ENCODE data around the gene RPS27L. TPM values are rescaled to one million over a fixed set of nuclear protein-coding genes. Genes with fewer than 3 reads are reported as not detected.

Gene RPS27L
- polyA plus RNA-seq, result 100 to 1,000 TPM; 146 to 612 (median 367) TPM
- long read RNA-seq, donor 1, result 0 reads
- long read RNA-seq, donor 2, full-length matches to known transcripts, result 168 of 173 reads
- long read RNA-seq, donor 2, partial matches to known transcripts, result 5 of 173 reads
- long read RNA-seq, donor 2, other reads (novel, unspliced or antisense), result 0 of 173 reads
- long read RNA-seq, donor 3, full-length matches to known transcripts, result 359 of 359 reads
- long read RNA-seq, donor 3, partial matches to known transcripts, result 0 of 359 reads
- long read RNA-seq, donor 3, other reads (novel, unspliced or antisense), result 0 of 359 reads
- long read RNA-seq, donor 4, full-length matches to known transcripts, result 12 of 12 reads
- long read RNA-seq, donor 4, partial matches to known transcripts, result 0 of 12 reads
- long read RNA-seq, donor 4, other reads (novel, unspliced or antisense), result 0 of 12 reads
- long read RNA-seq, donor 5, full-length matches to known transcripts, result 101 of 110 reads
- long read RNA-seq, donor 5, partial matches to known transcripts, result 9 of 110 reads
- long read RNA-seq, donor 5, other reads (novel, unspliced or antisense), result 0 of 110 reads
- long read RNA-seq, donor 6, full-length matches to known transcripts, result 235 of 265 reads
- long read RNA-seq, donor 6, partial matches to known transcripts, result 30 of 265 reads
- long read RNA-seq, donor 6, other reads (novel, unspliced or antisense), result 0 of 265 reads
- long read RNA-seq, donor 7, full-length matches to known transcripts, result 363 of 433 reads
- long read RNA-seq, donor 7, partial matches to known transcripts, result 70 of 433 reads
- long read RNA-seq, donor 7, other reads (novel, unspliced or antisense), result 0 of 433 reads
- long read RNA-seq, donor 8, full-length matches to known transcripts, result 20 of 20 reads
- long read RNA-seq, donor 8, partial matches to known transcripts, result 0 of 20 reads
- long read RNA-seq, donor 8, other reads (novel, unspliced or antisense), result 0 of 20 reads
- long read RNA-seq, donor 9, full-length matches to known transcripts, result 80 of 85 reads
- long read RNA-seq, donor 9, partial matches to known transcripts, result 5 of 85 reads
- long read RNA-seq, donor 9, other reads (novel, unspliced or antisense), result 0 of 85 reads
- long read RNA-seq, donor 10, full-length matches to known transcripts, result 312 of 312 reads
- long read RNA-seq, donor 10, partial matches to known transcripts, result 0 of 312 reads
- long read RNA-seq, donor 10, other reads (novel, unspliced or antisense), result 0 of 312 reads

DNA sequence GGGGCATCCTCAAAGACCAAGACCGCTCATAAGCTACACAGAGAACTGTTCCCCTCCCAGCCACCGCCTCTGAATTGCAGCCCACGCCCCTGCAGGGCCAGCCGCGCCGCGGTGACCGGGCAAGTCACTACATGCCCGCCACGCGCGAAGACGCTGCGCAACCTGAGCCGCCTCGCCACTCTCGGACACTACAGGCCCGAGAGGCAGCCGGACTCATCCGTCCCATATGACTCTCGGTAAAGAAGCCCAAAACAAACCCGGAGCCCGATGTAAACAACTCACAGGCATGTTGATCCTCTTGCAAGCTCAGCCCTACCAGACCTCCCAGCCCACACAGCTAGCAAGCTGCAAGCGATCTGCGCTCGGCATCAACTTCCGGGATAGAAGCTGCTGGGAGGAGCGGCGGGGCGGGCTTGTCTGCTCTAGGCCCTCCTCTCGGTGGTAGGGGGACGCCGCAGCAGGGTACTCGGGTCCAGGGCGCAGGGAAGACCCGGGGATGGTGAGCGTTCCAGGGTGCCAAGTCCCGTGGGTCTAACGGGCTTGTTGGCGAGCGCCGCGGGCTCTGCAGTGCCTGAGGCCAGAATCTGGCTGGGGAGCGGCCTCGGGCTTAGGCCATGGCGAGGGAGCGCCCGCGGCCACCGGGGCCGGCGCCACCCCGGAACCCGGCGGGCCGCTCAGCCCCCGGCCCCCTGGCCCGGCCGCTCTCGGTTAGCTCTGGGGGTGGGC is at the start of gene RPS27L:
RPS27L (minus strand) TSS at position 360 of the 726 bp plus-strand sequence; CDS start at position 288, 72 bp downstream.
- DNase-seq (peak; percentile 92 to 96), FAIRE-seq (no peak)
- 0 to 1% (median 0%) methylated on average over 44 to 60 of the region's 60 CpGs for WGBS, 3 donors
- Histone ChIP-seq H3K36me3 (ENCODE audit: control insufficient read depth in 3 of 3, insufficient read depth in 2 of 3, low read depth in 1 of 3, low read length in 3 of 3) (peaks cover 3 to 10% (median 7%) of the 10 kb centered on the region in 3 donors), H3K9me3 (ENCODE audit: control insufficient read depth in 2 of 2, insufficient read depth in 1 of 2, low read depth in 1 of 2, low read length in 1 of 2) (no peaks in the 10 kb centered on the region), H3K27me3 (ENCODE audit: control insufficient read depth in 3 of 3, insufficient read depth in 3 of 3, low read length in 3 of 3) (no peaks in the 10 kb centered on the region), H3K4me1 (ENCODE audit: control insufficient read depth in 3 of 3, insufficient read depth in 2 of 3, low read depth in 1 of 3, low read length in 2 of 3) (peaks cover 0 to 2% (median 0%) of the 10 kb centered on the region in 3 donors), H3K4me3 (ENCODE audit: low read depth in 1 of 3, low read length in 3 of 3) (peak within 1 kb of the TSS; percentile 75 to 95 (median 94)), H3K27ac (ENCODE audit: low read depth in 1 of 3, low read length in 2 of 3) (peak within 1 kb of the TSS; percentile 92 to 99 (median 97))

DNA sequence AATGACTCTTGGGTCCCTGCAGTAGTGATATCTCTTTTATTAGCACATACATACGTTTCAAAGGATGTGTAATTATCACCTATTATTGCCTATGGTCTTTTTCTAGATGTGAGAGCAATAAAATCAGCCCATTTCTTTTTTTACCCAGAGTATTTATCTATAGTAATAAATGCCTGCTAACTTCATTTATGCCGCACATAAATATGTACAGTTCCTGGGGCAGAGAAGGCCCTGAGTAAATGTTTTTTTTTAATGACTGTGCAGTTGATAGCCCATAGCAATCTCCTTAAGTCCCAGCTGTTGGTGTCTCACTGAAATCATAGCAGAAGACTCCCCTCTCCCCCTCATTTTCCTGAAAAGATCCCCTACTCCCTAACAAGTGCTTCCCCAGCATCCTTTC is 48.8 kb upstream of the RPS27L start:
- Histone ChIP-seq H3K9me3 (ENCODE audit: control insufficient read depth in 2 of 2, insufficient read depth in 1 of 2, low read depth in 1 of 2, low read length in 1 of 2) (no peaks in the 10 kb centered on the region), H3K27me3 (ENCODE audit: control insufficient read depth in 3 of 3, insufficient read depth in 3 of 3, low read length in 3 of 3) (no peaks in the 10 kb centered on the region), H3K4me3 (ENCODE audit: low read depth in 1 of 3, low read length in 3 of 3) (no peak overlapping the region), H3K36me3 (ENCODE audit: control insufficient read depth in 3 of 3, insufficient read depth in 2 of 3, low read depth in 1 of 3, low read length in 3 of 3) (peaks cover 0 to 2% (median 0%) of the 10 kb centered on the region in 3 donors), H3K27ac (ENCODE audit: low read depth in 1 of 3, low read length in 2 of 3) (no peak overlapping the region), H3K4me1 (ENCODE audit: control insufficient read depth in 3 of 3, insufficient read depth in 2 of 3, low read depth in 1 of 3, low read length in 2 of 3) (peaks cover 4 to 30% (median 13%) of the 10 kb centered on the region in 3 donors)
- FAIRE-seq (no peak), DNase-seq (no peak)
- 30 to 72% (median 63%) methylated on average over 2 of the region's 2 CpGs for WGBS, 3 donors

DNA sequence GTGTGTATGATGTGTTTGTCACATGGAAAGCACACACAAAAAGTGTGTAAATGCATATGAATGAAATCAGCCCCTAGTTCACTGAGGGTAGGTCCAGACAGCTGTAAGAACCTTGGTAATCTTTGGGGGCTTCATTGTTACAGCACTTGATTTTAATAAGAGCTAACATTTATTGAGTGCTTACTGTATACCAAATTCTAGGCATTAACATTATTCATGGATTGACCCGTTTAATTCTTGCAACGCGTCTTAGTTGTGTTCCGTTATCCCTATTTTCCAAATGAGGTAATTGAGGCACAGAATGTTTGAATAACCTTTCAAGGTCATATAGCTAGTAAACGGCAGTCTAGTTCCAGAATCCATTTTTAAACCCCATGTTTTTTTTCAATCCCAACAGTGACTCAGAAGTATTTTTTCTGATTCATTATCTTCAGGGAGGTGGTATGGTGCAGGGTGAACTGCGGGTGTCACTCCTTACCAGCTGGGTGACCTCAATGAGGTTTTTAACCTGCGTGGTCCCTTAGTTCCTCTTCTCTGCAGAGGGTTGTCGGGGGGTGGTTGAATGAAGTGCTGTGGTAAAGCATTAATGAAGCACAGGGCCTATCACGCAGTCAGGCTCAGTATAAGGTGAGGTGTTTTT is 46.3 kb upstream of the RPS27L start:
- 68 to 85% (median 82%) methylated on average over 9 of the region's 9 CpGs for WGBS, 3 donors
- no peak overlapping the region for H3K27ac ChIP-seq (ENCODE audit: low read depth in 1 of 3, low read length in 2 of 3)
- H3K36me3 ChIP-seq (ENCODE audit: control insufficient read depth in 3 of 3, insufficient read depth in 2 of 3, low read depth in 1 of 3, low read length in 3 of 3), result peaks cover 0 to 3% (median 2%) of the 10 kb centered on the region in 3 donors
- H3K9me3 ChIP-seq (ENCODE audit: control insufficient read depth in 2 of 2, insufficient read depth in 1 of 2, low read depth in 1 of 2, low read length in 1 of 2), result no peaks in the 10 kb centered on the region
- H3K4me3 ChIP-seq (ENCODE audit: low read depth in 1 of 3, low read length in 3 of 3), result no peak overlapping the region
- DNase-seq (no peak), FAIRE-seq (no peak)
- peaks cover 4 to 21% (median 11%) of the 10 kb centered on the region in 3 donors for H3K4me1 ChIP-seq (ENCODE audit: control insufficient read depth in 3 of 3, insufficient read depth in 2 of 3, low read depth in 1 of 3, low read length in 2 of 3)
- H3K27me3 ChIP-seq (ENCODE audit: control insufficient read depth in 3 of 3, insufficient read depth in 3 of 3, low read length in 3 of 3), result no peaks in the 10 kb centered on the region

DNA sequence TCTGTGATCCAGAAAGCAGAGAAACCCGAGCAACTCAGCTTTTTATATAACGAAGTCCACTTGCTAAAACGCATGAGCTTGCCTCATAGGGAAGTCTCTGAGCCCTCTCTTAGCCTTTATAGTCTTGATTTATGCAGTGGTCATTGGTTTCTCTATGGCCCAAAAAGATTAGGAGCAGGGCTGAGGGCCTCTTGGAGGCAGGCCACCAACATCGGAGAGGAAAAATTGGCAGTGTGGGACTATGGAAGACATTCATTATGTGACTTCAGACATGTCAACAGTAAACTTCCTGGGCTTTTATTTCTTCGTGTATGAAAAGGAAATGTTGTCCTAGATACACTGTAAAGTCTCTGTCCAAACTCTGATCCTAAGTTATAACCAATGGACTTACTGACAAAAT is 45.6 kb upstream of the RPS27L start:
- H3K4me1 ChIP-seq (ENCODE audit: control insufficient read depth in 3 of 3, insufficient read depth in 2 of 3, low read depth in 1 of 3, low read length in 2 of 3), result peaks cover 4 to 24% (median 12%) of the 10 kb centered on the region in 3 donors
- H3K4me3 ChIP-seq (ENCODE audit: low read depth in 1 of 3, low read length in 3 of 3), result no peak overlapping the region
- H3K9me3 ChIP-seq (ENCODE audit: control insufficient read depth in 2 of 2, insufficient read depth in 1 of 2, low read depth in 1 of 2, low read length in 1 of 2), result no peaks in the 10 kb centered on the region
- peak overlapping the region in 1 of 3 donors; percentile 63 for H3K27ac ChIP-seq (ENCODE audit: low read depth in 1 of 3, low read length in 2 of 3)
- DNase-seq (no peak), FAIRE-seq (no peak)
- H3K36me3 ChIP-seq (ENCODE audit: control insufficient read depth in 3 of 3, insufficient read depth in 2 of 3, low read depth in 1 of 3, low read length in 3 of 3), result peaks cover 0 to 3% (median 2%) of the 10 kb centered on the region in 3 donors
- 51 to 72% (median 62%) methylated on average over 5 of the region's 5 CpGs for WGBS, 3 donors
- H3K27me3 ChIP-seq (ENCODE audit: control insufficient read depth in 3 of 3, insufficient read depth in 3 of 3, low read length in 3 of 3), result no peaks in the 10 kb centered on the region

DNA sequence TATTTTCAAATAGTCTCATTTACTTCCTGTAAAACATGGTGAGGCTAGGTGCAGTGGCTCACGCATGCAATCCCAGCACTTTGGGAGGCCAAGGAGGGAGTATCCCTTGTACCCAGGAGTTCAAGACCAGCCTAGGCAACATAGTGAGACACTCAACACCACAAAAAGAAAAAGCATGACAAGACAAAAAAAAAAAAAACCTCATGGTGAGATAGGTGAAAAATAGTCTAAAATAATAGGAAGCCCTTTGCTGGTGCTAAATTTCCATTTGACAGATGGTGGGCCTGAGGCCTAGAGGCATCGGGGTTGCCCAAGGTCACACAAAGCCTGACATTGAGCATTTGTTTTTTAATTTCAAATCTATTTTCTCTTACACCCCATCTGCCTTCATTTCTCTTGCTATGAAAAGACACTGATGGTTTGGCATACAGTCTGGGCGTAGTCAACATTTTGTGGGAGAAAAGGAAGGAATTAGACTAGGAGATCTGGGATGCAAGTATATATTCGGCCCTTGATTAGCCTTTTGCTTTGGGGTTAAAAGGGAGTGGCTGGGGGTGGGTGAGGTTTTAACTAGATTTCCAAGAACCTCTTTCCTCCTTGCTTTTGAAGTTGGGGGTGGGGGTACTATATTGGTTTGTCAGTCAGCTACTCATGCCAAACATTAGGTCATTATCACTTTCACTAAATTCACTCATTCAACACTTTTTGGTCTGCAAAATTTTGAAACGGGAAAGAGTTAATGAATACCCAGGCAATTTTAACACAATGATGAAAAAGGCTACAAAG is 43.4 kb upstream of the RPS27L start:
- DNase-seq (no peak), FAIRE-seq (no peak)
- 85 to 94% (median 88%) methylated on average over 5 of the region's 5 CpGs for WGBS, 3 donors
- Histone ChIP-seq H3K4me1 (ENCODE audit: control insufficient read depth in 3 of 3, insufficient read depth in 2 of 3, low read depth in 1 of 3, low read length in 2 of 3) (peaks cover 7 to 33% (median 14%) of the 10 kb centered on the region in 3 donors), H3K27me3 (ENCODE audit: control insufficient read depth in 3 of 3, insufficient read depth in 3 of 3, low read length in 3 of 3) (no peaks in the 10 kb centered on the region), H3K9me3 (ENCODE audit: control insufficient read depth in 2 of 2, insufficient read depth in 1 of 2, low read depth in 1 of 2, low read length in 1 of 2) (no peaks in the 10 kb centered on the region), H3K27ac (ENCODE audit: low read depth in 1 of 3, low read length in 2 of 3) (no peak overlapping the region), H3K36me3 (ENCODE audit: control insufficient read depth in 3 of 3, insufficient read depth in 2 of 3, low read depth in 1 of 3, low read length in 3 of 3) (peaks cover 0 to 7% (median 6%) of the 10 kb centered on the region in 3 donors), H3K4me3 (ENCODE audit: low read depth in 1 of 3, low read length in 3 of 3) (no peak overlapping the region)

DNA sequence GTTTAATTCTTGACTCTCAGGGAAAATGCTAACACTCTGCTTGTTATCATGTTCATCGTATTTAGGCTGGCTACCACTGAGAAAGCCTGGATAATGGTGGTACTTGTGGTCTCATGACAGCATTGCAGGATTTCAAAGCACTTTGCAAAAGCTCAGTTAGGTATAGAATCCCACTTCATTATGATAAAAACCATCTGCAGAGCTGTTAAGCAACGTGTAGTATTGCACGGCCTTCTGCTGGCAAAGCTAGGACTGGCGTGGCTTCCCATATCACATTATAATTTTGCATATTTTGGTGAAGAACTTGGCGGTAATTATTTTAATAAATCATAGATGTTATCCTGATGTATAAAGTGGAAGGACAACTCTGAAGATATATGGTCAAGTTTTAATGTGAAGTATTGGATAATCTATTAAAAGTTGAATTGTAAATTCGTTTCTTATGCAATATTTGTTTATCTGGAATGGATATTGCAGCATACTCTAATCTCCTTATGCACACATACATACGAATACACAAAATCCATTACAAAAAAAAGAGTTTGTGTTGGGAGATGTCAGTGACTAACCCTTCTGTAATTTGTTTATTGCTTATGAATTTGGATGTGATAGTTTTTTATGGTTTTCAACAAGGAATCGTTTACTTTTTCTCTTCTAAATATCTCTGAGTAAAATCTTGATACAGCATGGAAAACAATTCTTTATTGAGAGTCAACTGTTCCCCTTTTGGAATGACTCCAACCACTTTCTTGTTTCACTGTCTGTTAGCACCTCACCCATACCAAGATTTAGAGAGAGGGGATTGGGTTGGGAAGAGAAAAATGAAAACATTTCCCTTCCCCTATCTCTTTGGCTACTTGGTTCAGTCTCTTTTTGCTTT is 41.3 kb upstream of the RPS27L start:
- Histone ChIP-seq H3K27me3 (ENCODE audit: control insufficient read depth in 3 of 3, insufficient read depth in 3 of 3, low read length in 3 of 3) (no peaks in the 10 kb centered on the region), H3K27ac (ENCODE audit: low read depth in 1 of 3, low read length in 2 of 3) (peak overlapping the region in 2 of 3 donors; percentile 22 to 27), H3K9me3 (ENCODE audit: control insufficient read depth in 2 of 2, insufficient read depth in 1 of 2, low read depth in 1 of 2, low read length in 1 of 2) (no peaks in the 10 kb centered on the region), H3K36me3 (ENCODE audit: control insufficient read depth in 3 of 3, insufficient read depth in 2 of 3, low read depth in 1 of 3, low read length in 3 of 3) (peaks cover 0 to 7% (median 6%) of the 10 kb centered on the region in 3 donors), H3K4me3 (ENCODE audit: low read depth in 1 of 3, low read length in 3 of 3) (no peak overlapping the region), H3K4me1 (ENCODE audit: control insufficient read depth in 3 of 3, insufficient read depth in 2 of 3, low read depth in 1 of 3, low read length in 2 of 3) (peaks cover 10 to 34% (median 16%) of the 10 kb centered on the region in 3 donors)
- WGBS, 3 donors, result 45 to 57% (median 55%) methylated on average over 8 of the region's 8 CpGs
- DNase-seq (no peak), FAIRE-seq (no peak)

Data from small intestine (tissue), 16 donors.